Gastroesophageal sphincter (tissue), 3 donors: Measurements from ENCODE around the gene MFAP2.

Experiments used
- CTCF ChIP-seq, 4 experiments: fragments of 200-600 bp in 2 of 4; fragments of 450-650 bp in 2 of 4; sonication (generic) in 1 of 4; IDR thresholded peaks; one replicate each; pipeline ENCODE4 v1.5.1; 2017 to 2019; ENCODE audit warnings: antibody characterized with exemption in 4 of 4, mild to moderate bottlenecking in 2 of 4, moderate library complexity in 2 of 4
- POLR2A ChIP-seq, 2 donors: fragments of 450-650 bp; IDR thresholded peaks; one replicate each; pipeline ENCODE4 v1.6.1; 2017; ENCODE audit warnings: antibody characterized with exemption in 2 of 2, mild to moderate bottlenecking in 2 of 2, moderate library complexity in 1 of 2
- POLR2AphosphoS5 ChIP-seq: sonication (generic); formaldehyde crosslinking; IDR thresholded peaks from one replicate; pipeline ENCODE4 v1.6.1; 2017; ENCODE audit warnings: antibody characterized with exemption

- TF ChIP-seq POLR2A (IDR thresholded peaks at IDR 0.05) = no peak
- TF ChIP-seq CTCF (IDR thresholded peaks at IDR 0.05) = no peak
- TF ChIP-seq POLR2AphosphoS5 = no peak
Measured at GRCh38 chr1:16989676-16990391, 9.4 kb upstream of the MFAP2 start.
